ENCODE data around the gene CBX2.
A peak's percentile ranks its signal among the peaks of the same experiment; 100 is the strongest.

The CBX2 gene

GRCh38 chr17:79732254-79732653 lies 45.7 kb upstream of the CBX2 start:
- TF ChIP-seq CTCF (IDR thresholded peaks at IDR 0.05; ENCODE audit: insufficient read depth, low read depth, low read length, missing control alignments) = no peak

GRCh38 chr17:79732804-79733691 lies 44.9 kb upstream of the CBX2 start:
- TF ChIP-seq CTCF (IDR thresholded peaks at IDR 0.05; ENCODE audit: insufficient read depth, low read depth, low read length, missing control alignments) = no peak
- H3K4me3 ChIP-seq (ENCODE audit: low read depth, low read length) = peak overlapping the region; percentile 49
- peak; percentile 80 for DNase-seq (ENCODE audit: low read depth)

More at GRCh38 chr17:79732254-79732653, 45.7 kb upstream of the CBX2 start:
- DNase-seq (ENCODE audit: low read depth) = peak; percentile 44
- H3K4me3 ChIP-seq (ENCODE audit: low read depth, low read length) = peak overlapping the region; percentile 49

GRCh38 chr17:79733692-79734070 lies 44.3 kb upstream of the CBX2 start:
- no peak for DNase-seq (ENCODE audit: low read depth)
- TF ChIP-seq CTCF (IDR thresholded peaks at IDR 0.05; ENCODE audit: insufficient read depth, low read depth, low read length, missing control alignments) = no peak
- H3K4me3 ChIP-seq (ENCODE audit: low read depth, low read length) = peak overlapping the region; percentile 49

GRCh38 chr17:79735096-79735495 lies 42.9 kb upstream of the CBX2 start:
- TF ChIP-seq CTCF (IDR thresholded peaks at IDR 0.05; ENCODE audit: insufficient read depth, low read depth, low read length, missing control alignments) = no peak
- DNase-seq (ENCODE audit: low read depth) = no peak
- H3K4me3 ChIP-seq (ENCODE audit: low read depth, low read length) = no peak overlapping the region

GRCh38 chr17:79737046-79737921 lies 40.7 kb upstream of the CBX2 start:
- H3K4me3 ChIP-seq (ENCODE audit: low read depth, low read length) = no peak overlapping the region
- TF ChIP-seq CTCF (IDR thresholded peaks at IDR 0.05; ENCODE audit: insufficient read depth, low read depth, low read length, missing control alignments) = no peak
- DNase-seq (ENCODE audit: low read depth) = no peak

DNA sequence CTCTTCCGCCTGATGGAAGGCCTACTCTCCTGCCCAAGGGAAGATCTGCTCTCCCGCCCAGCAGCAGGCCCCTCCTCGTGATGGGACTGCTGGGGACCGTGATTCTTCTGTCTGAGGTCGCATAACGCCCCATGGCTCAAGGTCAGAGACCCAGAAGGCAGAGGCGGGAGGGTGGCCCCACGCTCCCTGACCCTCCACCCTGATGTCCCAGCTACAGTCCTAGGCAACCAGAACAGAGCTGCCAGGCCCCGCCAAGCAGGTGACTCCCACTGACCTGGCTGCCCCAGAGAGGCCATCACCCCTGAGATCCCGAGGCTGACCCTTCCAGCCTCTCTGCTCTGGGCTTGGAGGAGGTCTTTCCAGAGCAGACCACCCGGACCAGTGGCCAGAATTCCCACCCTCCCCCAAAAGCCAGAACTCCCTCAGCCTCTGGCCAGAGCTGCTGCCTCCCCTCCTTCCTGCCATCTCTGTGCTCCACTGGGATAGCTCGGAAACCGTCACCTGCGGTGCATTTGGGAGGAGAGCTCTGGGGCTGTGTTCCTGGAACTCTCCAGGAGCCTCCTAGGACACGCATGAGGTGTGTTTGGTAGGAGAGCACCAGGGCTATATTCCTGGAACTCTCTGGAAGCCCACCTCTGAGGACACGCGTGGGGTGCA lies 39.9 kb upstream of the CBX2 start:
- no peak overlapping the region for H3K4me3 ChIP-seq (ENCODE audit: low read depth, low read length)
- DNase-seq (ENCODE audit: low read depth) = no peak
- no peak for TF ChIP-seq CTCF (IDR thresholded peaks at IDR 0.05; ENCODE audit: insufficient read depth, low read depth, low read length, missing control alignments)

All from GM12865 (cell line).